Adrenal gland (tissue), 5 donors: Measurements from ENCODE around the gene ZNF154.

Experiments used
- POLR2A ChIP-seq, 2 donors: fragments of 450-650 bp; IDR thresholded peaks; one replicate each; pipeline ENCODE4 v1.6.1; 2017; ENCODE audit warnings: antibody characterized with exemption in 2 of 2, mild to moderate bottlenecking in 2 of 2, moderate library complexity in 1 of 2
- TF ChIP-seq, protein P1 (sequence below), 6 experiments: fragments of 450-650 bp in 4 of 6; fragments of 200-600 bp in 2 of 6; sonication (generic) in 1 of 6; IDR thresholded peaks; 1 replicate in 5 of 6; 2 replicates in 1 of 6; pipeline versions ENCODE4 v1.5.1 to v1.8.0; 2016 to 2021; ENCODE audit warnings: antibody characterized with exemption in 6 of 6, mild to moderate bottlenecking in 2 of 6, moderate library complexity in 1 of 6
- donor health status: DM: no; HTN: no; CAD: no.

DNA sequence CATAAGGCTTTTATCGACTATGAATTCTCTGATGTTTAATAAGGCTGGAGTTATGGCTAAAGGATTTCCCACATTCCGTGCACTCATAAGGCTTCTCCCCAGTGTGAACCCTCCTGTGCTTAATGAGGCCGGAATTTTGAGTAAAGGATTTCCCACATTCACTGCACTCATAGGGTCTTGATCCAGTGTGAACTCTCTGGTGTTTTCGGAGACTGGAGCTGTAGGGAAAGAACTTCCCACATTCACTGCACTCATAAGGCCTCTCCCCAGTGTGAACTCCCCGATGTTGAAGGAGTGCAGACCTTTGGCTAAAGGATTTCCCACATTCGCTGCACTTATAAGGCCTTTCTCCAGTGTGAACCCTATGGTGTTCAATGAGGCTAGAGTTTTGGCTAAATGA is 7.4 kb downstream of the ZNF154 start:
- TF ChIP-seq, protein P1, sequence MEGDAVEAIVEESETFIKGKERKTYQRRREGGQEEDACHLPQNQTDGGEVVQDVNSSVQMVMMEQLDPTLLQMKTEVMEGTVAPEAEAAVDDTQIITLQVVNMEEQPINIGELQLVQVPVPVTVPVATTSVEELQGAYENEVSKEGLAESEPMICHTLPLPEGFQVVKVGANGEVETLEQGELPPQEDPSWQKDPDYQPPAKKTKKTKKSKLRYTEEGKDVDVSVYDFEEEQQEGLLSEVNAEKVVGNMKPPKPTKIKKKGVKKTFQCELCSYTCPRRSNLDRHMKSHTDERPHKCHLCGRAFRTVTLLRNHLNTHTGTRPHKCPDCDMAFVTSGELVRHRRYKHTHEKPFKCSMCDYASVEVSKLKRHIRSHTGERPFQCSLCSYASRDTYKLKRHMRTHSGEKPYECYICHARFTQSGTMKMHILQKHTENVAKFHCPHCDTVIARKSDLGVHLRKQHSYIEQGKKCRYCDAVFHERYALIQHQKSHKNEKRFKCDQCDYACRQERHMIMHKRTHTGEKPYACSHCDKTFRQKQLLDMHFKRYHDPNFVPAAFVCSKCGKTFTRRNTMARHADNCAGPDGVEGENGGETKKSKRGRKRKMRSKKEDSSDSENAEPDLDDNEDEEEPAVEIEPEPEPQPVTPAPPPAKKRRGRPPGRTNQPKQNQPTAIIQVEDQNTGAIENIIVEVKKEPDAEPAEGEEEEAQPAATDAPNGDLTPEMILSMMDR (IDR thresholded peaks at IDR 0.05), result no peak
- TF ChIP-seq POLR2A (IDR thresholded peaks at IDR 0.05), result no peak
